ENCODE data around the gene MARF1. TPM values are rescaled to one million over a fixed set of nuclear protein-coding genes. Genes with fewer than 3 reads are reported as not detected.
"Not testable (repeated sequence)": the region's sequence is repeated elsewhere in the genome, so short reads cannot be mapped to it uniquely, and the experiment has no call there.

MARF1 gene
- total RNA-seq, 1 donor from 2014 or later: 186 TPM

GRCh38 chr16:15576960-15577958 lies 65.7 kb downstream of the MARF1 start:
- intact Hi-C loops (cut with micrococcal nuclease): no loop called here
- DNase-seq (no peak), ATAC-seq (ENCODE audit: low read depth) (no peak)
- CTCF ChIA-PET: no interaction called here
- Mint-ChIP-seq H3K4me1 (peaks cover 10% of the 10 kb centered on the region), H3K9me3 (peaks cover 15% of the 10 kb centered on the region), H3K36me3 (ENCODE audit: low read depth) (no peaks in the 10 kb centered on the region), H3K4me3 (no peak overlapping the region), H3K27me3 (no peaks in the 10 kb centered on the region), H3K27ac (no peak overlapping the region)
- no peak for TF ChIP-seq CTCF (IDR thresholded peaks at IDR 0.05)
- POLR2A ChIA-PET: no interaction called here

- intact Hi-C loops (cut with micrococcal nuclease): no loop called here
- Mint-ChIP-seq H3K27ac (no peak overlapping the region), H3K36me3 (ENCODE audit: low read depth) (peaks cover 2% of the 10 kb centered on the region), H3K4me1 (peaks cover 10% of the 10 kb centered on the region), H3K9me3 (peaks cover 16% of the 10 kb centered on the region), H3K27me3 (no peaks in the 10 kb centered on the region), H3K4me3 (no peak overlapping the region)
- TF ChIP-seq CTCF (IDR thresholded peaks at IDR 0.05): no peak
- CTCF ChIA-PET: no interaction called here
- POLR2A ChIA-PET: no interaction called here
- DNase-seq (no peak), ATAC-seq (ENCODE audit: low read depth) (no peak)
Observed at GRCh38 chr16:15575293-15576049, 67.5 kb downstream of the MARF1 start.

- intact Hi-C loops (cut with micrococcal nuclease): no loop called here
- ATAC-seq (ENCODE audit: low read depth) (no peak), DNase-seq (no peak)
- TF ChIP-seq CTCF (IDR thresholded peaks at IDR 0.05): no peak
- POLR2A ChIA-PET: no interaction called here
- Mint-ChIP-seq H3K4me1 (peaks cover 10% of the 10 kb centered on the region), H3K9me3 (peaks cover 16% of the 10 kb centered on the region), H3K27me3 (no peaks in the 10 kb centered on the region), H3K4me3 (no peak overlapping the region), H3K36me3 (ENCODE audit: low read depth) (peaks cover 2% of the 10 kb centered on the region), H3K27ac (no peak overlapping the region)
- CTCF ChIA-PET: no interaction called here
Observed at GRCh38 chr16:15574614-15574948, 68.4 kb downstream of the MARF1 start.

- H3K36me3 Mint-ChIP-seq (ENCODE audit: low read depth); CTCF ChIA-PET; ATAC-seq (ENCODE audit: low read depth); H3K4me3 Mint-ChIP-seq; intact Hi-C loops (cut with micrococcal nuclease); DNase-seq; H3K27me3 Mint-ChIP-seq; POLR2A ChIA-PET; H3K27ac Mint-ChIP-seq: not testable (repeated sequence)
- Mint-ChIP-seq H3K9me3 (peaks cover 16% of the 10 kb centered on the region), H3K4me1 (peaks cover 10% of the 10 kb centered on the region)
Observed at GRCh38 chr16:15573896-15574613, 68.9 kb downstream of the MARF1 start.

GRCh38 chr16:15573274-15573895 lies 69.6 kb downstream of the MARF1 start:
- no peak overlapping the region for H3K27ac Mint-ChIP-seq
- POLR2A ChIA-PET: no interaction called here
- H3K9me3 Mint-ChIP-seq: peaks cover 16% of the 10 kb centered on the region

More at GRCh38 chr16:15573274-15573895, 69.6 kb downstream of the MARF1 start:
- peaks cover 2% of the 10 kb centered on the region for H3K36me3 Mint-ChIP-seq (ENCODE audit: low read depth)
- peaks cover 10% of the 10 kb centered on the region for H3K4me1 Mint-ChIP-seq
- intact Hi-C loops (cut with micrococcal nuclease): no loop called here
- TF ChIP-seq CTCF (IDR thresholded peaks at IDR 0.05): no peak
- no peak overlapping the region for H3K4me3 Mint-ChIP-seq
- CTCF ChIA-PET: no interaction called here
- no peak for DNase-seq
- no peak for ATAC-seq (ENCODE audit: low read depth)
- H3K27me3 Mint-ChIP-seq: no peaks in the 10 kb centered on the region

Measured in activated B cell treated with CpG ODN at 0.5 μM for 24 hours (primary cell).